ENCODE results near the gene GEN1.
"Not testable (repeated sequence)": the region's sequence is repeated elsewhere in the genome, so short reads cannot be mapped to it uniquely, and the experiment has no call there.

Gene GEN1

DNA sequence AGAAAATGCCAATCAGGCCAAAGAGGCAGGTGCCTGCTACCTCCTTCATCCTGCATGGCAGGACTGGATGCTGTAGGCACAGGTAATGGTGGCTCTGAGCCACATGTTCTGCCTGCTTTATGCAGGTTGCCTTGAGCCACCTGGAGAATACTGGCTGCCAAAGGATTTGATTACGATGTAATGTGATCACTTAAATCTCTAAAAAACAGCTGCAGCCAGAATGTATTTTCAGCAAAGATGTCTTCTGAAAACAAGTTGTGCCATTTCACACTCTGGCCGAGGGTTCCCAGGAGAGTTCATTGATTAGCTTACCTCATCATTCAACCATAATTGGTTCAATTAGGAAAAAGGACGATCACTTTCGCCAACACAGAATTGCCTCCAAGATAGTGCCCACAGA lies 44.4 kb downstream of the GEN1 start:
- DNase-seq: no peak

DNA sequence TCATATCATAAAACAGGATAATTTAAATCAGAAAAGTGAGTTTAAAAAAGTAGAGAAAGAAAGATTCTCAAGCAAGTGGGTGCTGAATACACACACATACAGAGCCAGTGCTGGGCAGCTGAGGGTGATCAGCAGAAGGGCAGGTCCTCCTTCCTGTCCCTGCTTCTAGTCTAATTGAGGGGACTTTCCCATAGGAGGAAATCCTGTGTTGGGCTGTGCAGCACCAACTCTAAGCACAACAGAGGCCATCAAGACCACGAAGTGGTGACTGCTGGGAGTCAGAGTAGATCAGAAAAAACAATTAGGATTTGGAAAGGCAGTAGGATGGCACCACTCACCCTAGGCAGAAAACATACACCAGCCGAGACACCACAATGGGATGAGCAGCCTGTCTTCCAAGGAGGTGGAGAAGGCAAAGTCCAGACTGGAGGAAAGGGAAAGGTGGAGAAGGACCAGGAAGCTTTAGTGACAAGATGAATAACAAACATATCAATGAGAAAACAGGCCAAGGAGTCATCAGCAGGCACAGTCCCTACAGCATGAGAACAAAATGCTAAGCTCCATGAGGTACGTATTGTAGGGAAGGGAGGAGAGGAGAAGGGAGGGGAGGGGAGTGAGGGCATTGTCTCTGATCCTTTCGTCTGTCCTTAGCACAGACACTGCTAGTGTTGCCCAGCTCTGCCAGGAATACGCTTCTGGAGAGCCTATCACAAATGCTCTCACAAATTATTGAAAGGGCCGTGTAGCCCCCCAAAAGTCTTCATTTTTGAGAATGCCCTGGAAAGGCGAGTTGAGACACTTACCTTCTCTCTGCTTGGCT lies 45.6 kb downstream of the GEN1 start:
- DNase-seq: no peak

DNA sequence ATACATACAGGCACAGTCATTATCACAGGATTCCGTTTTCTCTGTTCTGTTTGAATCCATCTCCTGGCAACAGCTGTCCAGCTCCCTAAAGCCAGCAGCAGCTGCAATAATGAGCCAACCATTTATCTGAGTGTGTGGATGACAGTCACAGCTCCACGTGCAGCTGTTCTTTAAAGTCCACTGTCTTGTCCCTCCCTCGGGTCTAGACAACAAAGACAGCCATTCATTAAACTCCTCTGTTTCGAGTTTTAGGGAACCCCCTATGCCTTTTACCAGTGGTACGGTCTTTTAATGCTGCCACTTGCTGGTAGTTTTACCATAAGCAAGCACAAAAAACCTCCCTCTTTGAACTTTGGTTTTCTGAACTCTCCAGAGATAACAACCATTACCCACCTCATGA lies 46.3 kb downstream of the GEN1 start:
- DNase-seq: no peak

DNA sequence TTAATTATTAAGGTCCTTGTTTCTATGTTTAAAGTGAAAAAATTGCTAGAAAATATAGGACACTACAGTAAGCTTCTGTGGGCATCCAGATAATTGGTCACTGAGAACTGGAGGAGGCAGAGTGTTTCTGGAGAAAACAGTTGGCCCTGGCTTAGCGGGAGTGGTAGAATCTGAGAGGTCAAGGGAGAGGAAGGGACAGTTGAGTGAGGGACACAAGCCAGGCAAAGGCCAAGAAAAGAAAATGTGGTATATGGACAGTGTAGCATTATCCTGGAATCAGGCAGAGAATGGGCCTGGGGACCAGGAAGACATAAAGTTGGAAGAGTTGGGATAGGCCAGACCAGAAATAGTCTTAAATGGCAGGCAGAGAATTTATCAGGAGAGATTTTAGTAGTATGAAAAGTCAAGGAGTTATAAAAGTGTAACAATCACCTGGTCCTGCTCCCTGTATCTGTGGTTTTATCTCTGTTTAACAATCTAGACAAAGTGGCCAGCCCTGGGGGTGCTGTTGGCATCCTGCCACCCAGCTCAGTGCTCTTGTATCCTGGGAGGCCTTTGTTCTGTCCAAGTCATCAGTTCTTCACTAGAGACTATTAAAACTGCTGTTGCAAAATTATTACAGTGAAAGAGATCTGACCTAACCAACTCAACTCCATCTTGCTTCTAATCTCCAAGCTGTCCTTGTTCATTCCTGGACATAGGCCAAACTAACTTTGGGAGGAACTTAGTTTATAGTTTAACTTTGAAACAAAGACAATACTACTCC lies 46.9 kb downstream of the GEN1 start:
- DNase-seq: no peak

DNA sequence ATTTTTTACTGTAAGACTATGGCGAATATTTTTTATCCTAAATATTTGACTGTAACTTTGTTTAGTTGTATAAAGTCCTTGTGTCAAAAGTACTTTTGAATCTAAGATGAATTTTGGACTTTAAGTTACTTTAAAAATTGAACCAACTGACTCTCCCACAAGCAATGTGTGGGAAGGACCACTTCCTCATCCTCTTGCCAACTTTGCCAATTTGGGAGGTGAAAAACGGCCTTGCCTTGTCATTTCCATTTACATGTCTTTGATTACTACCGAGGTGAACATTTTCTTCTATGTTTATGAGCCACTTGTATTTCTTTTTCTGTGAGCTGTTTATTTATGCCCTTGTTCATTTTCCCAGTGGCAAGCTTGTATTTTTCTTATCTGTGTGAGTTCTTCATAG lies 49.6 kb downstream of the GEN1 start:
- no peak for DNase-seq

DNA sequence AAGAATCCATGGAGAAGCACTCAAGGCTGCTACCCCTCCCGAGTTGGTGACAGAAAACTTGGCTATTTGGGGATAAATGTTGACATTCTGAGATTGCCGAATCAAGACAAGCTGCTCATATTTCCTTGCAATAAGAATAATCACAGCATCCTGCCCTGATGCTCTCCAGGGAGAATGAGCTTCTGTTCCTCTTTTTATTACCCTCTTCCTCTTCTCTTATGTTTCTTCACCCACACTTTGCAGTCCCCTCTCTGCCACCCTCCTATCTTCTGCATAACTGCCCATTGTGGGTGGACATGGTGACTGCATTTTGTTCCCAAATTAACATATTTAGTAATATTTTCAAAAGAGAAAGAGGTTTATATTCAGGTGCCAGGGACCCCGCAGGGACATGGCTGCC lies 50.4 kb downstream of the GEN1 start:
- DNase-seq: no peak

DNA sequence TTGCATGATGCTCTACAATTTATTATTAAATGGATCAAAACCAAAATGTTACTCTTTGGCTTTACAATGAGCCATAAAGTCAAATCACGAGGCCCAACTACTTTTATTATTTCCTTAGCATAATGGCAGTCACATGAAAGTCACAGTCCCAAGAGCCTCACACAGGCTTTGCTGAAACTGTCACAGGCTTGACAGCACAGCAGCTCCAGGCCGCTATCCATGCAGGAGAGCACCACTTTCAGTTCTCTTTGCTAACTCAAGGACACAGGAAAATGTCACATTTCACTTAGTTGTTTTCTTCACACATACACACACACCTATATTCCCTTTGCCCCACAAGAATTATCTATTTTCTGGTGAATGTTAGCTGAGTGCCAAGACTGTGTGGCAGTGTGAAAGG lies 51.2 kb downstream of the GEN1 start:
- DNase-seq: no peak

DNA sequence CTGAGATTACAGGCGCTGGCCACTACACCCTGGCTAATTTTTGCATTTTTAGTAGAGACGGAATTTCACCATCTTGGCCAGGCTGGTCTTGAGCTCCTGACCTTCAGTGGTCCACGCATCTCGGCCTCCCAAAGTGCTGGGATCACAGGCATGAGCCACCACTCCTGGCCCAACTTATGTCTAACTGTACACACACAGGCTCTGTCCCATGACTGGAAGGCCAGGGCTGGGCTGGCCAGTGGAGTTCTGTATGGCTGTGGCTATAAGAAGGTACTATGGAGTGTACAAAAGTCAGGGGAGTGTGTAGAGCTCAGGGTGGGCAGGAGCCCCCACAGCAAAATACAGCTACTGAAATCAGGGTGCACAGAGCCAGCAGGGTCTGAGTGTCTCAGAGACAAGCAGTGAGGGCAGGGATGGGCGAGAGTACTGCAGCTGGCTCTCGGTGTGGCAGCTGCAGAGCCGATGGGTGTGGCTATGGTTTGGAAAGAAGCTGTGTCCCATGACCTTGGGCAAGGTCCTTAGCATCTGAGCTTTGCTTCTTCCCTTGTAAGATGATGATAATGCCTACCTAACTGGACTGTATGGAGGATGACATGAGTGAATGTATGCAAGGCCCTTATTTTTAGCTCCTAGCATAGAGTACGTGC lies 51.9 kb downstream of the GEN1 start:
- DNase-seq: no peak

DNA sequence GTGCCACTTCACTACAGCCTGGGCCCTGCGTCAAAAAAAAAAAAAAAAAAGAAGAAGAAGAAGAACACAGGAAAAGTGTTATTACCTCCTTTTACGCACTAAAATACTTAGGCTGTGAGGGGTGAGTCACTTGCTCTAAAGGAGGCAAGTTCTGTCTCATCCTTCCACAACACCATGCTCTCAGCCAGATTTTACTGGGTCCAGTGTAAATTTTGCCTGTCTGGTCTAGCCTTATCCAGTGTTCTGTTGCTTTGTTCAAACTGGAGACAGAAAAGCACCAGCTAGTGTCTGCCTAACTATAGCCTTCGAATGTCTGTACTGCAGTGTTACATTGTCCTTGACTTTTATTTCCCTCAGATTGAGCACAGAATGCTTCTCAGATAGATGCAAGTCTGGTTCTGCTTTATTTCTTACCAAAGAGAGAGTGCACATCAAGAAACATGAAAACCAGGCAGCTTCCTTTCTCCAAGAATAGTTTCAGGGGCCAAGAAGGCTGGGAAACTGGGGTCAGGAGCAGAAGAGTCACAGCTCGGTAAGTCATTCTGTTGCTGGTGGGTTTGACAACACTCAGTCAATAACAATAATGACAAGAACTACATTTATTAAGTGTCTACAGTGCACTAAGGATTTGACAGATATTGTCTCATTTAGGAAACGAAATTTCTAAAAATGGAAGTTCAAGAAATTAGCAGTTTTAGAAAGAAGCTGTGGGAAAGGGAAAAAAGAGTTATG lies 59.2 kb downstream of the GEN1 start:
- no peak for DNase-seq

DNA sequence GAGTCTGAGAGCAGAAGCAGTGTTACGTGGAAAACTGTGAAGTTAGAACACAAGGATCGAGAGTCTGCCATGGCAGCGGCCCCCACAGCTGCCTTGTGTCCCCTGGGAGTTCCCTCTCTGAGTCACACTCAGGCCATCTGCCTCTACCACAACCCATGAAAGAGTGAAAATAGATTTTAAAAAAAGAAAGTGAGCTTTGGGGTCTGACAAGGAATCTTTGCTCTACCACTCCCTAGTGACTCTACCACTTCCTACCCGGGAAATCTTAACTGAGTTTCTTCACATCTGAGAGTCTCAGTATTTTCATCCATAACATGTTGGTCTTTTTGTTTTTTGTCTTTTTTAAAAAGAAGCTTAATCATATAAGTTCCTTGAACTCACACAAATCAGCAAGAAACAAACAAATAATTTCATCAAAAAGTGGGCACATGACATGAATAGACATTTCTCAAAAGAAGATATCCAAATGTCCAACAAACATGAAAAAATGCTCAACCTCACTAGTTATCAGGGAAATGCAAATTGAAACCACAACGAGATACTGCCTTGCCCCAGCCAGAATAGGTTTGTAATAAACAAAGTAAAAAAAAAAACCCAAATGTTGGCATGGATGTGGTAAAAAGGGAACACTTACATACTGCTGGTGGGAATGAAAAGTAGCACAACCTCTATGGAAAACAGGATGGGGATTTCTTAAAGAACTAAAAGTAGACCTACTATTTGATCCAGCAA lies 60.0 kb downstream of the GEN1 start:
- no peak for DNase-seq

DNA sequence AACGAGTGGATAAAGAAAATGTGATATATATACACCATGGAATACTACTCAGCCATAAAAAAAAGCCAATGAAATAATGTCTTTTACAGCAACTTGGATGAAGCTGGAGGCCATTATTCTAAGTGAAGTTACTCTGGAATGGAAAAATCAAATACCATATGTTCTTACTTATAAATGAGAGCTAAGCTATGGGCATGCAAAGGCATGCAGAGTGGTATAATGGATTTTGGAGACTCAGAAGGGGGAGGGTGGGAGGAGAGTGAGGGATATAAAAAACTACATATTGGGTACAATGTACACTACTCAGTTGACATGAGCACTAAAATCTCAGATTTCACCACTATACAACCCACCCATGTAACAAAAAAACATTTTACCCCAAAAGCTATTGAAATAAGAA lies 60.7 kb downstream of the GEN1 start:
- no peak for DNase-seq

DNA sequence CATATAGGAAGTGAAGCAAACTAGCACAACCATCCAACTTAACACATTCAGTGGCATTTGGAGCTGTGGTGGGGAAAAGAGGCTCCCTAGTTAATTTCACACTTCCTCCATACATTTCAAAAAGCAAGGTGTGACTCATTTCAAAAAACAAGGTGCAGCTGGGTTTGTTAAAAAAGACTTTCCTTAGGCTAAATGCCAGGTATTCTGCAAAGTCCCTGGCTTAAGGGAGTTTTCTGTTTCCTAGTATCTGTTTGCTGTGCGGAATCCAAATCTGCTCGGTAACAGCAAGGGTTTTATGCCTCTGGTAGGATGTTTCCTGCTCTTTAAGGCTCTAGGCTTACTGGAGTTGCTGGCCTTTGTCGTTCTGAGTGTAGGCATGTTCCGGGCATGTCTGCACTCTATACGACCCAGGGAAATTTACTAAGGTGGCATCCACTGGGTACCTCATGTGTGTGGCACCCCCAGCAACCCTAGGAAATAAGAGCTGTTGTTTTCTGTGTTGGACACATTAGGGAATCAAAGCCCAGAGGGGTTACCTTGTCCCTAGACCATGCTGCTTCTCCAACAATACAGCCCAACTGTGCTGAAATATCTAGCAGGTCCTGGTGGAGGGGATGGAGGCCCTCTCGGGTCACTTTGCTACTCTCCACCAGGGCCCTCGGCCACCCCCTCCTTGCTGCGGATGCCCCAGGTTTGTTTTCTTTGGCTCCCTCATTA lies 61.7 kb downstream of the GEN1 start:
- no peak for DNase-seq

DNA sequence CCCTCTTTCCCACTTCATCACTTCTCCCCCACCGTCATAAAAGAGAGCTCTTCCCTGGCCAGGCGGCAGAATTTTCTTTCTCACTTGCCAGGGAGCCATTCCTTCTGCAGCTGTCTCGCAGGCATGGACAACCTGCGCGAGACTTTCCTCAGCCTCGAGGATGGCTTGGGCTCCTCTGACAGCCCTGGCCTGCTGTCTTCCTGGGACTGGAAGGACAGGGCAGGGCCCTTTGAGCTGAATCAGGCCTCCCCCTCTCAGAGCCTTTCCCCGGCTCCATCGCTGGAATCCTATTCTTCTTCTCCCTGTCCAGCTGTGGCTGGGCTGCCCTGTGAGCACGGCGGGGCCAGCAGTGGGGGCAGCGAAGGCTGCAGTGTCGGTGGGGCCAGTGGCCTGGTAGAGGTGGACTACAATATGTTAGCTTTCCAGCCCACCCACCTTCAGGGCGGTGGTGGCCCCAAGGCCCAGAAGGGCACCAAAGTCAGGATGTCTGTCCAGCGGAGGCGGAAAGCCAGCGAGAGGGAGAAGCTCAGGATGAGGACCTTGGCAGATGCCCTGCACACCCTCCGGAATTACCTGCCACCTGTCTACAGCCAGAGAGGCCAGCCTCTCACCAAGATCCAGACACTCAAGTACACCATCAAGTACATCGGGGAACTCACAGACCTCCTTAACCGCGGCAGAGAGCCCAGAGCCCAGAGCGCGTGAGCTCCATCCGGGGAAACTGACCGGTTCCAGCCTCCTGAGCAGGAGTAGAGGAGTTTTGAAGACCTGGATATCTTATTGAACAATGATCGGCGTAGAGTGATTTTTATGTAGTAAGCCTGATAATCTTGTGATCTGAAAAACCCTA lies 62.7 kb downstream of the GEN1 start, which contains the start of gene MSGN1:
MSGN1 (plus strand) TSS at position 65 of the 850 bp plus-strand sequence; CDS start at position 124, 59 bp downstream.
- DNase-seq: no peak

DNA sequence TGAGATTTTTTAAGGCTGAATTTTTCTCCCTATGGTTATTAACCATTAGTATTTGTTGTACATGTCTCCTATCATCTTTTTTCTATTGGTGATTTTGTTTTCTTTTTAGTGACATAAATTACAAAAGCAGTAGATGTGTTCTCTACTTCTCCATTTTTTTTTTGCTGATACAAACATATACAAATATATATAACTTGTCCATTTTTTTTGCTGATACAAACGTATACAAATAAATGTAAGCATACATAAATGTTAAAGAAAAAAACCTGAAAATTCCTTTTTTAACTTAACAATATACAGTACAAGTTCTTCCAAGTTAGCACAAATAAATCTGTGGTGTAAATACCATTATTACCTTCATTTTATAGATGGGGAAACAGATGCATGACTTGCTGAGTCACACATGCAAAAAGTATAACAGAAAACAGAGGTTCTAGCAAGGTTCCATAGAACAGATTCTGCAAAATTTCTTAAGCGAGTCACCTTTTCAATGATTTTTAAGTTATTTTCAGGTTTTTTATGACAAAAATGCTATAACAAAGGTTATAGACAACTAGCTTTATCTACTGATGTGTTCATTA lies 64.4 kb downstream of the GEN1 start:
- DNase-seq: no peak

DNA sequence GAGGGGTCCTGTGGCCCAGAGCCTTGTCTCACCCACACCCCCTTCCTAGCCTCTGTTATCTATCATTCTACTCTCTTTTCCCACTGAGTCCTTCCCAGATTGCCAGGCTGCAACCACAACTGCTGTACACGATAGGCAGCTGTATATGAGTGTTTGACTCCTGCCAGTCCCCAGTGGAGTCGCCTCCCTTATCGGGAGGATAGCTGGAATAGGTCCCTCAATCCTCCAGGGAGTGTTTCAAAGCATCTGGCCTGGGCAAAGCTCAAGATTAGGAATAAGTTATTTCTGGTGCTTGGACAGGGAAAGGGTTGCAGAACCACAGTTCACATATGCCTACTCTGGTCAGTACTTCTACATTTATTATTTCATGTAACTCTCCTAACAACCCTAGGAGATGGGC lies 67.1 kb downstream of the GEN1 start:
- no peak for DNase-seq

DNA sequence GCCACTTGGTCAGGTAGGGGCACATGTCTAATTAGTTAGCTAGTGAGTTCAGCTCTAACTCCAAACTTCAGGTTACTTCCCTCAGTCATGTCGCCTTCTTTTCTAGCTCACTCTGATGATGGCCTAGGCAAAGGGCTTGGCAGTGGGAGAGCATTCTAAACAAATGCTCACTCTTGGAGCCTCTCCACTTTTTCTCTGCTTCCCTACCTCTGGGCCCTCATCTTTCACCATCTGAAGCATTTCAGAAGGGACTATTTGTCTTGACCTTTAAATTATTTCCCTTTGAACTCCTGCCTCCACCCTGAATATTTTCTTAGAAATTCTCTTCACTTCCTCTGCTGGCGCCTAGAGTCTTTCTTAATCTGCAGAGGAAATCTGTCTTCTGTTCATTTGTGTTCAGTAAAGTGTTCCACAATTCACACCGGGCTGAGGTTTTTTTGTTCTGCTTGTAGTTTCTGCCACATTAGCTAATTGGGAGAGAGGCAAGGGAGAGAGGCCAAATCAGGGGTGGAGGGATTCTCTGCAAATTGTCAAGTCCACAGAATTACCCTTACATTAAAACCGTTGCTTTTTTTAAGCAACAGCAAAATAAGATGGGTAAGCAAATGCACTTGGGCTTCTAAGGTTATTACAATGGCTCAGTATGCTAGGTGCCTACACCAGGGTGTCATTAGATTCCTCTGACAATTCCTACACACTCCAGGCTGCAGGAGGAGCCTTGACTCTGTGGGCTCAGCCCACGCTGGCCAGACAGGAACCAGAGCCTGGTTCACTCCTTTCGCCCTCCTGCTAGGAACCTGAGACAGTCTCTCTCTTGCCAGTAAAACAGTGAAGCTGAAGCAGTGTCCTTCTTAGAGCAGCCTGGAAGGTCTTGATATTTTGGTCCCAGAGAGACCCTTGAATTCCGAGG lies 67.9 kb downstream of the GEN1 start:
- no peak for DNase-seq

DNA sequence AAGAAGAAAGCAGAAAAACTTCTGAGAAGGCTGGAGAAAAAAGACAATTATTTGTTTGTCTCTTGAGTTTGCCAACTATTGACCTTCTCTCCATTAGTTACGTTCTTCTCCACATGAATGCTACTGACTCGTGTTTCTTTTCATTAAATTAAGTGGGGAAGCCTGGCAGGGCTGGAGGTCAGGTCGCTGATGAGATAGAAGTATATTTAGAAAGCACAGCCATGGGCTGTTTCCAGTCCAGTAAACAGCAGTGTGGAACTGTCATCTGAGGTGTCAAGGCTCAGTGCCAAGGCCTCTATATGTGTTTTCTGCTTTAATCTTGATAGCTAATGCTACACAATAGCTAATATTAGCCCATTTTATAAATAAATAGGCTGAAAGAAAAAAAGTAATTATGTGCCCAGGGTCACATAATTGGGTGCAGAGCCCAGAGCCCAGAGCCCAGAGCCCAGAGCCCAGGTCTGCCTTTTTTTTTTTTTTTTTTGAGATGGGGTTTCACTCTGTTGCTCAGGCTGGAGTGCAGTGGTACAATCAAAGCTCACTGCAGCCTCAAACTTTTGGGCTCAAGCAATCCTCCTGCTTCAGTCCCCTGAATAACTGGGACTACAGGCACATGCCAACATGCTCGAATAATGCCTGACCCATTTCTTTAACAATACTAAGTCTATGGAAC lies 68.6 kb downstream of the GEN1 start:
- DNase-seq: no peak

DNA sequence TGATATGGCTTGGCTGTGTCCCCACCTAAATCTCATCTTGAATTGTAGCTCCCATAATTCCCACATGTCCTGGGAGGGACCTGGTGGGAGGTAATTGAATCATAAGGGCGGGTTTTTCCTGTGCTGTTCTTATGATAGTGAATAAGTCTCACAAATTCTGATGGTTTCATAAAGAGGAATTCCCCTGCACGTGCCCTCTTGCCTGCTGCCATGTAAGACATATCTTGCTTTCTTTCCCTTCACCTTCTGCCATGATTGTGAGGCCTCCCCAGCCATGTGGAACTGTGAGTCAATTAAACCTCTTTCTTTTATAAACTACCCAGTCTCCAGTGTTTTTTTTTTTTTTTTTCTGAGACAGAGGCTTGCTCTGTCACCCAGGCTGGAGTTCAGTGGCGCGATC lies 69.7 kb downstream of the GEN1 start:
- not testable (repeated sequence) for DNase-seq

DNA sequence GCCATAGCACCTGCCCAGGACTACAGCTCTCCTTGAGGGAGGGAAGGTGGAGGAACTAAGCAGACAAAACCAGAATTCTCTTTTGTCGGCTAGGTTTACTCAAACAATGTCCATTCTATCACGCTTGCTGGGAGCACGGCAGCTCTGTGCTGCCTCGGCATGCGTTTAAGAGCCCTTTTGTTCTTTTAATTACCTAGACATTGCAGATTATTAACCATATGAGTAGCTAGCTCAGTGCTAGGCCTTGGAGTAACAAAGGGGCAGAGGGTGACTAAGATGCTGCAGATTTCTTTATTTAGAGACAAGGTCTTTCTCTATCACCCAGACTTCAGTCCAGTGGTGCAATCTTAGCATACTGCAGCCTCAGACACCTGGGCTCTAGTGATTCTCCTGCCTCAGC lies 73.4 kb downstream of the GEN1 start:
- DNase-seq: no peak
